Peyer's patch (tissue), 4 donors: ENCODE measurements around the gene KCNK4. TPM values are rescaled to one million over a fixed set of nuclear protein-coding genes. Genes with fewer than 3 reads are reported as not detected.

Experiments
- DNase-seq, 3 donors: peaks; one replicate each; pipeline ENCODE4 v3.0.0-alpha.2; 2017 to 2019
- H3K27ac ChIP-seq, 4 donors: fragments of 200-600 bp; sonication (generic); one replicate each; pipeline ENCODE4 v1.5.1; 2016 to 2019
- H3K27me3 ChIP-seq, 2 donors: fragments of 200-600 bp; sonication (generic); one replicate each; pipeline ENCODE4 v1.5.1; 2019
- H3K36me3 ChIP-seq, 3 donors: fragments of 200-600 bp; sonication (generic); one replicate each; pipeline ENCODE4 v1.5.1; 2016 to 2019
- H3K4me1 ChIP-seq, 4 donors: fragments of 200-600 bp; sonication (generic); one replicate each; pipeline ENCODE4 v1.5.1; 2016 to 2019
- H3K4me3 ChIP-seq, 4 donors: fragments of 200-600 bp; sonication (generic); 1 replicate in 3 of 4; 2 replicates in 1 of 4; pipeline ENCODE4 v1.5.1; 2016 to 2019; ENCODE audit warnings: mild to moderate bottlenecking in 1 of 4
- H3K9me3 ChIP-seq, 4 donors: fragments of 200-600 bp; sonication (generic); one replicate each; pipeline ENCODE4 v1.5.1; 2016 to 2019; ENCODE audit warnings: mild to moderate bottlenecking in 1 of 4
- POLR2A ChIP-seq, 2 donors: fragments of 450-650 bp; IDR thresholded peaks; one replicate each; pipeline ENCODE4 v1.5.1; 2017; ENCODE audit warnings: antibody characterized with exemption in 2 of 2, mild to moderate bottlenecking in 2 of 2, moderate library complexity in 2 of 2
- total RNA-seq, 4 donors: library from RNA; depleted of rRNA; stranded (reverse); fragments of >200 nt; gene quantifications; one replicate each; pipeline ENCODE4 v1.1.0, GENCODE V29; 2016
- TF ChIP-seq, protein P1 (sequence below), 6 experiments: fragments of 450-650 bp in 4 of 6; fragments of 200-600 bp in 2 of 6; sonication (generic) in 1 of 6; IDR thresholded peaks; one replicate each; pipeline ENCODE4 v1.5.1; 2017 to 2019; ENCODE audit warnings: antibody characterized with exemption in 6 of 6, mild to moderate bottlenecking in 3 of 6, moderate library complexity in 1 of 6

Gene KCNK4
- total RNA-seq, 4 donors from 2014 or later = not detected

DNA sequence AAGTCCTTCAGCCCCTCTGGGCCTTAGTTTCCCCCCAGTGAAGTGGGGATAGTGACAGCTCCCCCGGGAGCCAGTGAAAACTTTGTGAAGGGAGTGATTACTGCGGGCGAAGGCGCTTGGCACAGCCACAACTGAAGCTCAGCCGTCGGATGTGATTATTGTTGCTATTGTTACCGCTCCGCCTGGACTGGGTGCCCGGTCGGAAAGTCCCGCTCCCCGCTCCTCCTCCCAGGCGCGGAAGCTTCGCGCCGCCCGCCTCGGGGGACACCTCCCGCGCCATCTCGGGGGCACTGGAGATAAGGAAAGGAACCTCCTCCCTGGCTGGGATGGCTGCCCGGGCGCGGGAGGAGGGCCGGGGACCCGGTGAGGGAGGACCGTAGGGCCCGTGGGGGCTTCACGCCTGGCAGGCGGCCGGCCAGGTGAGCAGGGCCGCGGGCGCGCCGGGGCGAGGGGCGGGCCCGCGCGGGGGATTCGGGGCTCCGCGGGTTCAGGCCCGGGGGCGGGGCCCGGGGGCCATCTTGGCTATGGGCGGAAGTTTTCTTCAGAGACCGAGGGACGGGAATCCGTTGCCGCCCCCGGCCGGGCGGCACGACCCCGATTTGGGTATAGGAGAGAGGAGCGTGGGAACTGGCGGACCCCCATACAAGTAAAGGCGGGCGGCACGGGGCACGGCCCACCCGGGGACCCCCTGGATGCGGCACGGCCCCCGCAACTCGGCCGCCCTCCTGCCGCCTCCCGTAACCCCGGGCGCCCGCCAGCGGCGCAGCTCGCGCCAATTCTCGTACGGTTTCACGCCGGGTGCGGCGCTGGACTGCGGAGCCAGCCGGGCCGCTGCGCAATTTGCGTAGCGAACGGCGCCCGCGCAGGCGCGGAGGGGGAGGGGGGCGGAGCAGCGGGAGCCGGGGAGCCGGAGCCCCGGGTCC, 5.9 kb upstream of the KCNK4 start, which contains the start of gene GPR137:
TSS of gene GPR137 (plus strand) at position 887 of the 923 bp plus-strand sequence. CDS start 677 bp downstream, outside the sequence.
- H3K36me3 ChIP-seq = peaks cover 0 to 7% (median 0%) of the 10 kb centered on the region in 3 donors
- H3K27ac ChIP-seq = peak within 1 kb of the TSS; percentile 91 to 97 (median 94)
- no peaks in the 10 kb centered on the region for H3K9me3 ChIP-seq
- DNase-seq = peak; percentile 85 to 94 (median 94)
- peak; percentile 50 to 54 for TF ChIP-seq POLR2A (IDR thresholded peaks at IDR 0.05)
- TF ChIP-seq, protein P1, sequence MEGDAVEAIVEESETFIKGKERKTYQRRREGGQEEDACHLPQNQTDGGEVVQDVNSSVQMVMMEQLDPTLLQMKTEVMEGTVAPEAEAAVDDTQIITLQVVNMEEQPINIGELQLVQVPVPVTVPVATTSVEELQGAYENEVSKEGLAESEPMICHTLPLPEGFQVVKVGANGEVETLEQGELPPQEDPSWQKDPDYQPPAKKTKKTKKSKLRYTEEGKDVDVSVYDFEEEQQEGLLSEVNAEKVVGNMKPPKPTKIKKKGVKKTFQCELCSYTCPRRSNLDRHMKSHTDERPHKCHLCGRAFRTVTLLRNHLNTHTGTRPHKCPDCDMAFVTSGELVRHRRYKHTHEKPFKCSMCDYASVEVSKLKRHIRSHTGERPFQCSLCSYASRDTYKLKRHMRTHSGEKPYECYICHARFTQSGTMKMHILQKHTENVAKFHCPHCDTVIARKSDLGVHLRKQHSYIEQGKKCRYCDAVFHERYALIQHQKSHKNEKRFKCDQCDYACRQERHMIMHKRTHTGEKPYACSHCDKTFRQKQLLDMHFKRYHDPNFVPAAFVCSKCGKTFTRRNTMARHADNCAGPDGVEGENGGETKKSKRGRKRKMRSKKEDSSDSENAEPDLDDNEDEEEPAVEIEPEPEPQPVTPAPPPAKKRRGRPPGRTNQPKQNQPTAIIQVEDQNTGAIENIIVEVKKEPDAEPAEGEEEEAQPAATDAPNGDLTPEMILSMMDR (IDR thresholded peaks at IDR 0.05) = peak in 1 of 6 experiments; percentile 31
- H3K27me3 ChIP-seq = no peaks in the 10 kb centered on the region
- peak within 1 kb of the TSS; percentile 71 to 97 (median 80) for H3K4me3 ChIP-seq
- peaks cover 3 to 25% (median 12%) of the 10 kb centered on the region in 4 donors for H3K4me1 ChIP-seq

DNA sequence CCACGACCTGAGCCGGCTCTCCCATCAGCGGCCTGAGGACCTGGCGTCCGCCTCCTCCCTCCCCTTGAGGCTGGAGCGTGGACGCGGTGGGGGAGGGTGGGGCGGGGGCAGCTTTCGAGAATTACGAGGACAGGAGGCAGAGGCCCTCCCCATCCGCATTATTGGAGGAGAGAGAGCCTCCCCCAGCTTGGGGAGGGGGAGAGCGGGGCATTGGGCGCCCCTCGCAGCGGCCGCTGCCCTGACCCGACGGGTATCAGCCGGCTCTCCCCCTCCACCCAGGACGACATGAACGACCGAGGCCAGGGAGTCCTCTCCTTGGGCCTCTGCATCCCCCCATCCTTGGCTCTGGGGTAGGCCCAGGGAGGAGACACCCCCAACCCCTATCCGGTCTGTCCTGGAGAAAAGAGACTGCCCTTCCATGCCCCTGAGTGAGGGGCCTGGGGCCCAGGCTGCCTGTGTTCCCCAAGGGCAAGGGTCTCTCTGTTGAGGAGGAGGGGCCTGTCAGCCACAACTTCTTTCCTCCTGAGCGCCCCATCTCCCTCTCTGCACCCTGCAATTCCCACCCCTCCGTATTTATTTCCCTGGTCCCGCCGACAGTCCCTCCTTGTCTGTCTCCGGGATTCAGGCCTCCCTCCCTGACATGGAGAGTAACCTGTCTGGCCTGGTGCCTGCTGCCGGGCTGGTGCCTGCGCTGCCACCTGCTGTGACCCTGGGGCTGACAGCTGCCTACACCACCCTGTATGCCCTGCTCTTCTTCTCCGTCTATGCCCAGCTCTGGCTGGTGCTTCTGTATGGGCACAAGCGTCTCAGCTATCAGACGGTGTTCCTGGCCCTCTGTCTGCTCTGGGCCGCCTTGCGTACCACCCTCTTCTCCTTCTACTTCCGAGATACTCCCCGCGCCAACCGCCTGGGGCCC, 5.0 kb upstream of the KCNK4 start:
- TF ChIP-seq POLR2A (IDR thresholded peaks at IDR 0.05) = no peak
- TF ChIP-seq, protein P1 (IDR thresholded peaks at IDR 0.05) = no peak
- H3K4me1 ChIP-seq = peaks cover 3 to 25% (median 13%) of the 10 kb centered on the region in 4 donors
- peak in 1 of 3 donors; percentile 60 for DNase-seq
- no peaks in the 10 kb centered on the region for H3K9me3 ChIP-seq
- H3K4me3 ChIP-seq = peak overlapping the region; percentile 71 to 97 (median 80)
- H3K27ac ChIP-seq = peak overlapping the region; percentile 91 to 97 (median 94)
- H3K27me3 ChIP-seq = peaks cover 0 to 7% of the 10 kb centered on the region in 2 donors
- H3K36me3 ChIP-seq = peaks cover 0 to 7% (median 0%) of the 10 kb centered on the region in 3 donors

DNA sequence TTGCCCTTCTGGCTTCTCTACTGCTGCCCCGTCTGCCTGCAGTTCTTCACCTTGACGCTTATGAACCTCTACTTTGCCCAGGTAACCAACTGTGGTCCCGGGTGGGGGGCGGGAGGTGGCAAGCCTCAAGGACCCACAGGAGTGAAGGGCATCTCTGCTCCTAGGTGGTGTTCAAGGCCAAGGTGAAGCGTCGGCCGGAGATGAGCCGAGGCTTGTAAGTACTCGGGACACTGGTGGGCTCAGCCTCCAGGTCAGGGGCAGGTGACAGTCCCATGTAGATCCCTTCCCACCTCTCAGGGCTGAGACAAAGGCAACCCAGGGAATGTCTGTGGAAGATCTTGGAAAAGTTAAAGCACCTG, 4.3 kb upstream of the KCNK4 start:
- peaks cover 0 to 13% of the 10 kb centered on the region in 2 donors for H3K27me3 ChIP-seq
- no peak overlapping the region for H3K27ac ChIP-seq
- DNase-seq = no peak
- no peaks in the 10 kb centered on the region for H3K9me3 ChIP-seq
- H3K36me3 ChIP-seq = peaks cover 0 to 3% (median 0%) of the 10 kb centered on the region in 3 donors
- peaks cover 3 to 31% (median 16%) of the 10 kb centered on the region in 4 donors for H3K4me1 ChIP-seq
- H3K4me3 ChIP-seq = no peak overlapping the region
- TF ChIP-seq POLR2A (IDR thresholded peaks at IDR 0.05) = no peak
- TF ChIP-seq, protein P1 (IDR thresholded peaks at IDR 0.05) = no peak

DNA sequence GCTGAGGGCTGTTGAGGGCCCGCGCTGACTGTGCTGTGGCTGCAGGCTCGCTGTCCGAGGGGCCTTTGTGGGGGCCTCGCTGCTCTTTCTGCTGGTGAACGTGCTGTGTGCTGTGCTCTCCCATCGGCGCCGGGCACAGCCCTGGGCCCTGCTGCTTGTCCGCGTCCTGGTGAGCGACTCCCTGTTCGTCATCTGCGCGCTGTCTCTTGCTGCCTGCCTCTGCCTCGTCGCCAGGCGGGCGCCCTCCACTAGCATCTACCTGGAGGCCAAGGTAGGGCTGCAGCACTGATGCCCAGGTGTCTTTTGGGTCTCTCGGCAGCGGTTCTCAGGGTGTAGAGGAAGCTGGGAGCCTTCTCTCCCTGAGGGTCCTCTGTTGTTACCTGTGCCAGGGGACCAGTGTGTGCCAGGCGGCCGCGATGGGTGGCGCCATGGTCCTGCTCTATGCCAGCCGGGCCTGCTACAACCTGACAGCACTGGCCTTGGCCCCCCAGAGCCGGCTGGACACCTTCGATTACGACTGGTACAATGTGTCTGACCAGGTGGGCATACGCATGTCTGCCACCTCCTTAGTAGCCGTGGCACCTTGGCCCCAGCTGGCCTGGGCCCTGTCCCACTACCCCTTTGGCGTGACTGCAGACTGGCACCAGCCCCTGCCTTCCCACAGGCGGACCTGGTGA, 3.3 kb upstream of the KCNK4 start:
- DNase-seq = peak in 1 of 3 donors; percentile 44
- no peak for TF ChIP-seq POLR2A (IDR thresholded peaks at IDR 0.05)
- TF ChIP-seq, protein P1 (IDR thresholded peaks at IDR 0.05) = no peak
- no peak overlapping the region for H3K27ac ChIP-seq
- no peaks in the 10 kb centered on the region for H3K9me3 ChIP-seq
- peaks cover 0 to 23% of the 10 kb centered on the region in 2 donors for H3K27me3 ChIP-seq
- H3K4me3 ChIP-seq = no peak overlapping the region
- H3K4me1 ChIP-seq = peaks cover 3 to 41% (median 23%) of the 10 kb centered on the region in 4 donors
- H3K36me3 ChIP-seq = no peaks in the 10 kb centered on the region

DNA sequence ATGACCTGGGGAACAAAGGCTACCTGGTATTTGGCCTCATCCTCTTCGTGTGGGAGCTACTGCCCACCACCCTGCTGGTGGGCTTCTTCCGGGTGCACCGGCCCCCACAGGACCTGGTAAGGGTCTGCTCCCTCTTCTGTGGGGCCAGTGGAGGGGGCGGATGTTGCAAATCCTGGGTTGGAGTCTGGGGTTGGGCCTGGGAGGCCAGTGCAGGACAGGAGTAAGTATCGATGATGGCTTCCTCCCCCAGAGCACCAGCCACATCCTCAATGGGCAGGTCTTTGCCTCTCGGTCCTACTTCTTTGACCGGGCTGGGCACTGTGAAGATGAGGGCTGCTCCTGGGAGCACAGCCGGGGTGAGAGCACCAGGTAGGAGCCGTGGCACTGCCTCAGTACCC, 2.8 kb upstream of the KCNK4 start:
- Histone ChIP-seq H3K27me3 (peaks cover 0 to 27% of the 10 kb centered on the region in 2 donors), H3K4me3 (no peak overlapping the region), H3K36me3 (no peaks in the 10 kb centered on the region), H3K9me3 (no peaks in the 10 kb centered on the region), H3K27ac (no peak overlapping the region), H3K4me1 (peaks cover 2 to 36% (median 23%) of the 10 kb centered on the region in 4 donors)
- no peak for TF ChIP-seq POLR2A (IDR thresholded peaks at IDR 0.05)
- TF ChIP-seq, protein P1 (IDR thresholded peaks at IDR 0.05) = no peak
- no peak for DNase-seq
